Loucy (cell line): Measurements from ENCODE around the gene EXOSC10.

ENCODE experiments used
- H2AFZ ChIP-seq: fragments of 200-600 bp; sonication (generic); 2 replicates; pipeline ENCODE4 v1.6.0; 2016; ENCODE audit warnings: antibody characterized with exemption, mild to moderate bottlenecking, low read length, moderate library complexity
- H3F3A ChIP-seq: fragments of 200-600 bp; 2 replicates; pipeline ENCODE4 v1.6.0; 2016; ENCODE audit warnings: antibody characterized with exemption, low read depth, mild to moderate bottlenecking
- H3K27me3 ChIP-seq: fragments of 200-600 bp; sonication (generic); 2 replicates; pipeline ENCODE4 v1.6.1; 2014; ENCODE audit warnings: low read length, mild to moderate bottlenecking; ENCODE audit not compliant: insufficient read depth, poor library complexity, severe bottlenecking
- H3K36me3 ChIP-seq: fragments of 200-600 bp; sonication (generic); 2 replicates; pipeline ENCODE4 v1.6.1; 2016; ENCODE audit warnings: low read length; ENCODE audit not compliant: insufficient read depth
- H3K4me1 ChIP-seq: fragments of 200-600 bp; sonication (generic); 2 replicates; pipeline ENCODE4 v1.5.1; 2014; ENCODE audit warnings: low read length, mild to moderate bottlenecking; ENCODE audit not compliant: insufficient read depth, poor library complexity, severe bottlenecking
- H3K4me2 ChIP-seq: fragments of 200-600 bp; sonication (generic); 2 replicates; pipeline ENCODE4 v1.6.0; 2014; ENCODE audit warnings: antibody characterized with exemption, low read length, low read depth, mild to moderate bottlenecking; ENCODE audit not compliant: poor library complexity, severe bottlenecking
- H3K4me3 ChIP-seq: fragments of 200-600 bp; sonication (generic); 2 replicates; pipeline ENCODE4 v1.5.1; 2014; ENCODE audit warnings: low read length, mild to moderate bottlenecking, mixed read lengths; ENCODE audit not compliant: poor library complexity, severe bottlenecking
- H3K79me2 ChIP-seq: fragments of 200-600 bp; sonication (generic); 2 replicates; pipeline ENCODE4 v1.6.1; 2014; ENCODE audit warnings: low read length; ENCODE audit not compliant: insufficient read depth
- H3K9ac ChIP-seq: fragments of 200-600 bp; sonication (generic); 2 replicates; pipeline ENCODE4 v1.6.0; 2014; ENCODE audit warnings: mild to moderate bottlenecking, low read depth, low read length, moderate library complexity; ENCODE audit not compliant: poor library complexity, severe bottlenecking
- H3K9me2 ChIP-seq: fragments of 200-600 bp; sonication (generic); replicated peaks from 2 replicates; pipeline ENCODE4 v1.6.1; 2016; ENCODE audit warnings: low read depth, low read length, mixed read lengths
- H3K9me3 ChIP-seq: fragments of 200-600 bp; sonication (generic); 2 replicates; pipeline ENCODE4 v1.6.1; 2014; ENCODE audit warnings: mild to moderate bottlenecking, antibody characterized with exemption, low read length, low read depth; ENCODE audit not compliant: insufficient read depth
- H4K20me1 ChIP-seq: fragments of 200-600 bp; sonication (generic); 2 replicates; pipeline ENCODE4 v1.6.0; 2014; ENCODE audit warnings: antibody characterized with exemption, low read length, mild to moderate bottlenecking; ENCODE audit not compliant: insufficient read depth, poor library complexity, severe bottlenecking
- CTCF ChIP-seq: fragments of 200-600 bp; sonication (generic); conservative IDR thresholded peaks from 2 replicates; pipeline ENCODE4 v1.5.1; 2014; ENCODE audit warnings: mild to moderate bottlenecking, antibody characterized with exemption, low read length
- EZH2phosphoT487 ChIP-seq: fragments of 200-600 bp; IDR thresholded peaks from 2 replicates; pipeline ENCODE4 v1.6.1; 2018; ENCODE audit warnings: antibody characterized with exemption, mild to moderate bottlenecking, moderate library complexity, borderline replicate concordance

The EXOSC10 gene

DNA sequence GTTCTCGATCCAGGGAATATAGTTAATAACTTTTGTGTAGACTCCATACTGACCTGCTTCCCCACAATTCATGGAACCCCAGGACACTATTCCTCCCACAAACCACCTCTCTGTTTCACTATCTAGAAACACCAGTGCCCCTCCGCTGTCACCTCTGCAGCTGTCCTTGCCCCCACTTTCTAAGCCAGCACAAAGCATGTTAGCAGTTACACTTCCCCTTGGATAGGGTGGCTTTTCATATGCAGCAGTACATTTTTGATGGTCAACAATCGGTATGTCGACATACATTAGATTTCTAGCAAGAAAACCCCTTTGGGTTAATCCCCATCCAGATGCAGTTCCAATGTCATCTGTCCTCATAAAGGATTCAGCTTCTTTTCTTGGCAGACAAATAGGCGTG is 72.8 kb downstream of the EXOSC10 start:
- Histone ChIP-seq H3F3A (no peaks in the 10 kb centered on the region), H3K9ac (no peak overlapping the region)
- TF ChIP-seq CTCF (no peak), EZH2phosphoT487 (no peak)

GRCh38 chr1:11026052-11026451 is 73.6 kb downstream of the EXOSC10 start:
- Histone ChIP-seq H3K27me3 (no peaks in the 10 kb centered on the region), H3K79me2 (peaks cover 6% of the 10 kb centered on the region; the same call in 1 of the 2 replicates), H3K4me3 (no peak overlapping the region), H3K9ac (peak overlapping the region; percentile 2), H3K4me2 (no peak overlapping the region), H3K9me2 (no peaks in the 10 kb centered on the region), H3F3A (no peaks in the 10 kb centered on the region), H3K9me3 (no peaks in the 10 kb centered on the region), H2AFZ (no peak overlapping the region), H3K36me3 (peaks cover 68% of the 10 kb centered on the region; the same call in 1 of the 2 replicates), H3K4me1 (no peaks in the 10 kb centered on the region), H4K20me1 (peaks cover 35% of the 10 kb centered on the region)
- TF ChIP-seq EZH2phosphoT487: no peak
- no peak for TF ChIP-seq CTCF

More for the DNA sequence above, 72.8 kb downstream of the EXOSC10 start:
- Histone ChIP-seq H3K9me2 (no peaks in the 10 kb centered on the region), H4K20me1 (peaks cover 29% of the 10 kb centered on the region), H3K4me3 (no peak overlapping the region), H3K4me2 (no peak overlapping the region), H3K79me2 (peaks cover 6% of the 10 kb centered on the region; the same call in 1 of the 2 replicates), H3K27me3 (no peaks in the 10 kb centered on the region), H2AFZ (no peak overlapping the region), H3K9me3 (no peaks in the 10 kb centered on the region), H3K4me1 (no peaks in the 10 kb centered on the region), H3K36me3 (peaks cover 59% of the 10 kb centered on the region; the same call in 1 of the 2 replicates)

GRCh38 chr1:11025618-11026017 is 74.1 kb downstream of the EXOSC10 start:
- peaks cover 72% of the 10 kb centered on the region; the same call in 1 of the 2 replicates for H3K36me3 ChIP-seq
- no peaks in the 10 kb centered on the region for H3K27me3 ChIP-seq
- peaks cover 9% of the 10 kb centered on the region; the same call in 1 of the 2 replicates for H3K79me2 ChIP-seq
- no peak overlapping the region for H3K4me3 ChIP-seq
- no peaks in the 10 kb centered on the region for H3F3A ChIP-seq
- no peaks in the 10 kb centered on the region for H3K9me3 ChIP-seq
- H3K4me1 ChIP-seq: no peaks in the 10 kb centered on the region
- H2AFZ ChIP-seq: no peak overlapping the region
- H4K20me1 ChIP-seq: peaks cover 35% of the 10 kb centered on the region
- no peak for TF ChIP-seq EZH2phosphoT487
- TF ChIP-seq CTCF: no peak
- peak overlapping the region; percentile 2 for H3K9ac ChIP-seq
- H3K9me2 ChIP-seq: no peaks in the 10 kb centered on the region
- no peak overlapping the region for H3K4me2 ChIP-seq
